HCT116 (cell line): ENCODE measurements around the gene CPNE7. TPM values are rescaled to one million over a fixed set of nuclear protein-coding genes. Genes with fewer than 3 reads are reported as not detected.

ENCODE experiments used
- ATAC-seq: fragments of 200-7000 bp; cut with Tn5 transposase; 2 replicates; pipeline ENCODE4 v1.9.1; 2020; ENCODE audit warnings: mild to moderate bottlenecking, moderate library complexity
- BruUV-seq: library from RNA; stranded (reverse); fragments of 400-500 nt; replicated peaks from 2 replicates; lab custom pipeline; 2021; lab: Mats Ljungman, UMichigan
- CTCF ChIA-PET: fragments of 300-600 bp; sonication (Branson Sonifier 250); formaldehyde crosslinking; loops from one replicate; lab custom pipeline; 2021; ENCODE audit warnings: antibody characterized with exemption; lab: Charles Lee
- POLR2A ChIA-PET: fragments of 300-600, 350-600 bp; sonication (Branson Sonifier 250); formaldehyde crosslinking; loops from one replicate; lab custom pipeline; 2021; ENCODE audit warnings: antibody characterized with exemption; lab: Charles Lee
- RAD21 ChIA-PET, 2 experiments: fragments of 300-600 bp; sonication (Branson Sonifier 250); formaldehyde crosslinking; loops; one replicate each; lab custom pipeline; 2023; ENCODE audit warnings: low total read pairs in 2 of 2; ENCODE audit not compliant: uncharacterized antibody in 2 of 2, unreplicated experiment in 2 of 2, low non-redundant PET in 1 of 2; lab: Charles Lee
- DNase-seq: peaks from one replicate; pipeline ENCODE4 v3.0.0-alpha.2; 2010; ENCODE audit warnings: low read depth, low spot score
- H2AFZ ChIP-seq: fragments of 200-600 bp; shearing (Covaris generic), sonication (generic); 2 replicates; pipeline ENCODE4 v1.6.1; 2017; ENCODE audit warnings: low read depth, mixed run types, mixed read lengths, antibody characterized with exemption, low read length; ENCODE audit not compliant: poor library complexity, severe bottlenecking
- H3K27ac ChIP-seq: 2 replicates; pipeline ENCODE4 v1.5.1; 2012; ENCODE audit warnings: low read depth, low read length
- H3K27me3 ChIP-seq: fragments of 200-600 bp; sonication (generic); 2 replicates; pipeline ENCODE4 v1.6.1; 2016; ENCODE audit warnings: mixed run types, low read length, mixed read lengths; ENCODE audit not compliant: insufficient read depth
- H3K36me3 ChIP-seq, 2 experiments: fragments of 200-500 bp in 1 of 2; fragments of 200-600 bp in 1 of 2; sonication (Bioruptor generic) in 1 of 2; sonication (generic) in 1 of 2; 2 replicates each; pipeline versions ENCODE4 v1.5.1 to v1.6.1; 2014 to 2016; ENCODE audit warnings: low read length in 2 of 2, inconsistent platforms in 1 of 2, mixed read lengths in 1 of 2, mixed run types in 1 of 2; ENCODE audit not compliant: insufficient read depth in 2 of 2, control insufficient read depth in 1 of 2
- H3K4me1 ChIP-seq, 2 experiments: fragments of 200-600 bp in 1 of 2; sonication (generic) in 1 of 2; 2 replicates each; pipeline versions ENCODE4 v1.5.1 to v1.6.1; 2012 to 2017; ENCODE audit warnings: low read length in 2 of 2, inconsistent platforms in 1 of 2, mild to moderate bottlenecking in 1 of 2, mixed read lengths in 1 of 2, mixed run types in 1 of 2, moderate library complexity in 1 of 2; ENCODE audit not compliant: insufficient read depth in 2 of 2, control insufficient read depth in 1 of 2
- H3K4me2 ChIP-seq: fragments of 200-600 bp; sonication (generic); 2 replicates; pipeline ENCODE4 v1.6.1; 2017; ENCODE audit warnings: mixed run types, low read length, mixed read lengths
- H3K4me3 ChIP-seq, 2 experiments: fragments of 200-600 bp in 1 of 2; sonication (generic) in 1 of 2; replicated peaks in 1 of 2; 2 replicates each; pipeline ENCODE4 v1.5.1; 2011 to 2016; ENCODE audit warnings: low read length in 2 of 2, control low read depth in 1 of 2, low read depth in 1 of 2, mild to moderate bottlenecking in 1 of 2, mixed read lengths in 1 of 2, mixed run types in 1 of 2
- H3K79me2 ChIP-seq: fragments of 200-600 bp; sonication (generic); 2 replicates; pipeline ENCODE4 v1.6.1; 2017; ENCODE audit warnings: mild to moderate bottlenecking, mixed run types, low read length, moderate library complexity, mixed read lengths; ENCODE audit not compliant: insufficient read depth
- H3K9ac ChIP-seq: fragments of 200-600 bp; sonication (generic); 2 replicates; pipeline ENCODE4 v1.6.1; 2016; ENCODE audit warnings: low read length, mixed read lengths
- H3K9me2 ChIP-seq: fragments of 200-600 bp; sonication (generic), shearing (Covaris generic); 2 replicates; pipeline ENCODE4 v1.6.1; 2017; ENCODE audit warnings: mixed run types, mild to moderate bottlenecking, moderate library complexity; ENCODE audit not compliant: insufficient read depth
- H3K9me3 ChIP-seq, 2 experiments: fragments of 200-500 bp in 1 of 2; fragments of 200-600 bp in 1 of 2; sonication (Bioruptor generic) in 1 of 2; sonication (generic) in 1 of 2; 2 replicates each; pipeline ENCODE4 v1.6.1; 2014 to 2017; ENCODE audit warnings: low read length in 2 of 2, mixed read lengths in 2 of 2, inconsistent platforms in 1 of 2, low read depth in 1 of 2, mild to moderate bottlenecking in 1 of 2, mixed run types in 1 of 2, moderate library complexity in 1 of 2; ENCODE audit not compliant: control insufficient read depth in 1 of 2, insufficient read depth in 1 of 2
- H4K20me1 ChIP-seq: fragments of 200-600 bp; sonication (generic), shearing (Covaris generic); 2 replicates; pipeline ENCODE4 v1.6.1; 2017; ENCODE audit warnings: mixed run types, mild to moderate bottlenecking, moderate library complexity; ENCODE audit not compliant: insufficient read depth
- ATF3 ChIP-seq: IDR thresholded peaks from 2 replicates; pipeline ENCODE4 v1.6.1; 2012
- CBX3 ChIP-seq: IDR thresholded peaks from 2 replicates; pipeline ENCODE4 v1.6.1; 2012; ENCODE audit warnings: low read depth
- CEBPB ChIP-seq: IDR thresholded peaks from 2 replicates; pipeline ENCODE4 v1.6.1; 2012; ENCODE audit warnings: low read depth
- EGR1 ChIP-seq: IDR thresholded peaks from 2 replicates; pipeline ENCODE4 v1.6.1; 2012; ENCODE audit warnings: low read depth
- ELF1 ChIP-seq: IDR thresholded peaks from 2 replicates; pipeline ENCODE4 v1.6.1; 2012; ENCODE audit warnings: low read depth, borderline replicate concordance
- JUND ChIP-seq: IDR thresholded peaks from 2 replicates; pipeline ENCODE4 v1.6.1; 2012
- POLR2AphosphoS5 ChIP-seq: IDR thresholded peaks from 2 replicates; pipeline ENCODE4 v1.6.1; 2011; ENCODE audit warnings: mild to moderate bottlenecking, low read depth, low read length, moderate library complexity
- RAD21 ChIP-seq: IDR thresholded peaks from 2 replicates; pipeline ENCODE4 v1.6.1; 2012; ENCODE audit warnings: low read depth, mild to moderate bottlenecking
- REST ChIP-seq: IDR thresholded peaks from 2 replicates; pipeline ENCODE4 v1.6.1; 2012; ENCODE audit warnings: low read depth
- SIN3A ChIP-seq: IDR thresholded peaks from 2 replicates; pipeline ENCODE4 v1.6.1; 2012; ENCODE audit warnings: low read depth
- SP1 ChIP-seq: IDR thresholded peaks from 2 replicates; pipeline ENCODE4 v1.6.1; 2012; ENCODE audit warnings: low read depth
- SRF ChIP-seq: IDR thresholded peaks from 2 replicates; pipeline ENCODE4 v1.6.1; 2012; ENCODE audit warnings: low read depth
- YY1 ChIP-seq: IDR thresholded peaks from 2 replicates; pipeline ENCODE4 v1.6.1; 2011; ENCODE audit warnings: low read length, low read depth, moderate library complexity, mild to moderate bottlenecking; ENCODE audit not compliant: insufficient replicate concordance; ENCODE audit errors: extremely low read depth
- ZFX ChIP-seq: fragments of 450-650 bp; IDR thresholded peaks from 2 replicates; pipeline ENCODE4 v1.6.1; 2017
- ZNF274 ChIP-seq: fragments of 200-500 bp; sonication (Bioruptor generic); IDR thresholded peaks from 2 replicates; pipeline ENCODE4 v1.6.1; 2014; ENCODE audit warnings: mild to moderate bottlenecking, low read depth, low read length, inconsistent platforms
- intact Hi-C: fragments of 100-400 bp; cut with micrococcal nuclease; formaldehyde crosslinking; loops from 2 replicates; pipeline ENCODE4 v1.10.0; 2022
- total RNA-seq: library from RNA; stranded (reverse); gene quantifications from one replicate; pipeline ENCODE4 v1.2.1, GENCODE V29; 2021; ENCODE audit not compliant: unreplicated experiment
- TF ChIP-seq, protein P1 (sequence below): IDR thresholded peaks from 2 replicates; pipeline ENCODE4 v1.6.1; 2012

The CPNE7 gene
- total RNA-seq, 1 experiment from 2014 or later, result 201 TPM

DNA sequence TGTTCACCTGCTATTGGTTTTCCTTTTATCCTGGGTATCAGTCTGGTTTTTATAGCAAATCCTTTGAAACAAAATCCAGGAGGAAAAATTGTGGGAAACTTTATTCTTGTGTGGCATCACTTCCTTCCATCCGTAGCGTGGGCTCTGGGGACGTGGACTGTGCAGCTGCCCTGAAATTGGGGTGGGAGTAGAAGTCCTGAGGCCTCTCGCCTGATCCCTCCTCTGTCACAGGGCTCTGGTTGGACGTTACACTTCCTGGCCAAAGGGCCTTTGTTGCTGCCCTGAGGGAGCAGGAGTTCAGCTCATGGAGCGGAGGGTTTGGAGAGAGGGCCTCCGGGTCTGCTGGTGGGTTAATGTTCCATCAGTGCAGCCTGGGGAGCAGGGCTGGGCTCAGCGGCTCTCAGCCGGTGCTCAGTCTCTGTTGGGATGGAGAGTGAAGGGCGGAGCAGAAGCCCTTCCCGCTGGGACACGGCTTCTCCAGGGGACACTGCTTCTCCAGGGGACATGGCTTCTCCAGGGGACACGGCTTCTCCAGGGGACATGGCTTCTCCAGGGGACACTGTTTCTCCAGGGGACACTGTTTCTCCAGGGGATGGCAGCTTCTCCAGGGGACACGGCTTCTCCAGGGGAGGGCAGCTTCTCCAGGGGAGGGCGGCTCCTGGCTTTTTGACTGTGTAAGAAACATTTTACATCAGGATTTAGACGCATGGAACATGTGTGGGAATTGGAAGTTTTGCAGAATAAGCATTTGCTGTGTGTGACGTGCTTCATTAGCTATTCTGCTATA lies 30.3 kb upstream of the CPNE7 start:
- CTCF ChIA-PET, result no interaction called here
- intact Hi-C loops, result no loop called here
- Histone ChIP-seq H4K20me1 (no peaks in the 10 kb centered on the region), H3K79me2 (no peaks in the 10 kb centered on the region), H3K4me2 (no peak overlapping the region), H3K4me1 (no peaks in the 10 kb centered on the region), H3K9ac (no peak overlapping the region), H2AFZ (no peak overlapping the region), H3K4me3 (no peak overlapping the region), H3K9me3 (no peaks in the 10 kb centered on the region), H3K36me3 (peaks cover 24 to 29% of the 10 kb centered on the region in 2 experiments; a peak in 3 of 4 replicates), H3K9me2 (no peaks in the 10 kb centered on the region), H3K27me3 (no peaks in the 10 kb centered on the region), H3K27ac (no peak overlapping the region)
- ATAC-seq, result no peak
- no peak for TF ChIP-seq ZFX
- TF ChIP-seq CEBPB, result no peak
- RAD21 ChIA-PET, result interaction anchor here in 1 of 2 experiments (0.7 kb wide), 1 partner anchor 95 kb away, joined by 3 read pairs; no protein-coding TSS in a partner anchor
- BruUV-seq, result no TSS peak
- DNase-seq, result no peak
- POLR2A ChIA-PET, result no interaction called here

DNA sequence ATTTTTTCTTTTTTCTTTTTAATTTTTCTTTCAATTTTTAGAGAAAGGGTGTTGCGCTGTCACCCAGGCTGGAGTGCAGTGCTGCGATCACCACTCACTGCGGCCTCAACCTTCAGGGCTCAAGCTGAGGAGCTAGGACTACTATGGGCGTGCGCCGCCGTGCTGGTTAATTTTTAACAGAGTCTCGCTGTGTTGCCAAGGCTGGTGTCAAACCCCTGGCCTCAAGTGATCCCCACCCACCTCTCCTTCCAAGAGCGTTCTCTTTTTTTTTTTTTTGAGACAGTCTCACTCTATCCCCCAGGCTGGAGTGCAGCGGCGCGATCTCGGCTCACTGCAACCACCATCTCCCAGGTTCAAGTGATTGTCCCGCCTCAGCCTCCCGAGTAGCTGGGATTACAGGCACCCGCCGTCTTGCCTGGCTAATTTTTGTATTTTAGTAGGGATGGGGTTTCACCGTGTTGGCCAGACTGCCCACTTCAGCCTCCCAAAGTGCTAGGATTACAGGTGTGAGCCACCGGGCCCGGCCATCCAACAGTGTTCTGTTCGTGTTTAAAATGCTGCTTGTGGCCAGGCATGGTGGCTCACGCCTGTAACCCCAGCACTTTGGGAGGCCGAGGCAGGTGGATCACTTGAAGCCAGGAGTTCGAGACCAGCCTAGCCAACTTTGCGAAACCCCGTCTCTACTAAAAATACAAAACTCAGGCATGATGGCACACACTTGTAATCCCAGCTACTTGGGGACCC lies 29.6 kb upstream of the CPNE7 start:
- Histone ChIP-seq H3K27ac (no peak overlapping the region), H3K4me1 (no peaks in the 10 kb centered on the region), H3K9ac (no peak overlapping the region), H4K20me1 (no peaks in the 10 kb centered on the region), H3K36me3 (peaks cover 30 to 34% of the 10 kb centered on the region in 2 experiments; a peak in 3 of 4 replicates), H3K4me3 (no peak overlapping the region), H3K9me3 (no peaks in the 10 kb centered on the region), H3K27me3 (no peaks in the 10 kb centered on the region), H3K79me2 (no peaks in the 10 kb centered on the region), H3K4me2 (no peak overlapping the region), H3K9me2 (no peaks in the 10 kb centered on the region), H2AFZ (no peak overlapping the region)
- DNase-seq (no peak), ATAC-seq (no peak)
- ChIA-PET POLR2A (no interaction called here), RAD21 (interaction anchor here in 1 of 2 experiments (0.7 kb wide), 1 partner anchor 94 kb away, joined by 3 read pairs; no protein-coding TSS in a partner anchor), CTCF (no interaction called here)
- BruUV-seq, result no TSS peak
- intact Hi-C loops, result no loop called here
- no peak for TF ChIP-seq SIN3A
- TF ChIP-seq SRF, result no peak
- TF ChIP-seq REST, result no peak
- no peak for TF ChIP-seq ZNF274
- TF ChIP-seq, protein P1, sequence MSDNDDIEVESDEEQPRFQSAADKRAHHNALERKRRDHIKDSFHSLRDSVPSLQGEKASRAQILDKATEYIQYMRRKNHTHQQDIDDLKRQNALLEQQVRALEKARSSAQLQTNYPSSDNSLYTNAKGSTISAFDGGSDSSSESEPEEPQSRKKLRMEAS, result no peak
- TF ChIP-seq EGR1, result no peak
- no peak for TF ChIP-seq SP1
- TF ChIP-seq YY1, result no peak
- no peak for TF ChIP-seq POLR2AphosphoS5
- no peak for TF ChIP-seq ELF1
- TF ChIP-seq JUND, result no peak
- no peak for TF ChIP-seq CBX3
- TF ChIP-seq ATF3, result no peak
- TF ChIP-seq RAD21, result no peak
